Measurements from ENCODE around the gene BPIFB1. TPM values are rescaled to one million over a fixed set of nuclear protein-coding genes. Genes with fewer than 3 reads are reported as not detected.

BPIFB1 gene
- total RNA-seq, 1 donor from 2014 or later = not detected

DNA sequence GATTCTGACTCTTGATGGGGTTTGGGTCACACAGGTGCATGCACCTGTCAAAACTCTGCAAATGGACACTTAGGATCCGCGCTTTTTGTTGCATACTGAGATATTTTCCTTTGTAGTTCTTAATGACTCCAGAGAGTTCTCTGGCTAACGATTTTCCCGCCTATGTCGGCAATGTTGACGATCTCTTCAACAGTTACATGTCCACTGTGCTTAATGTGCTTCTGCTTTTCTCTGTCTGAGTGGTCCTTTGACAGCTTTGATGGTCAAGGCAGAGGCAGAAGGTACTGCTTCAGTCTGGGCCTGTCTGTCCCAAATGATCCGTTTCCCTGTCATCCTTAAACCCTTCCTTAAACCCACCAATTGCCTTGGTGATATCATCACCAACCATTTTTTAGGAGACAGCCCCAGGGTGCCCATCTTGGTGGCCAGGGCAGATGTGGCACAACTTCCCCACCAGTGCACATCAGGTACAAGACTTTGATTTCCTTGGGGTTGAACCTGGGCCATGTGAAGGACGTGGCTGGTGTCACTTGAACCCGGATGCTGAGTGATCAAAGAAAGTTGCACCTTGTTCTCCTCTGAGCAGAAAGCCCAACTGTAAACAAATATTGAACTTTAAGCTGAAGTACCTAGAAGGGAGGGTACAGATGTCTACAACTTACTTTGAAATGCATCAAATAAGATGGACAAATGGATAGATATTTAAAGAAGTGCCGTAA, 10.7 kb upstream of the BPIFB1 start:
- Mint-ChIP-seq H3K4me1 (no peaks in the 10 kb centered on the region), H3K27ac (no peak overlapping the region), H3K9me3 (no peaks in the 10 kb centered on the region), H3K36me3 (no peaks in the 10 kb centered on the region), H3K4me3 (no peak overlapping the region), H3K27me3 (ENCODE audit: low read depth) (peaks cover 58% of the 10 kb centered on the region)
- DNase-seq (ENCODE audit: low spot score in 2 of 2, unreplicated experiment in 2 of 2) = no peak
- TF ChIP-seq, protein P1, sequence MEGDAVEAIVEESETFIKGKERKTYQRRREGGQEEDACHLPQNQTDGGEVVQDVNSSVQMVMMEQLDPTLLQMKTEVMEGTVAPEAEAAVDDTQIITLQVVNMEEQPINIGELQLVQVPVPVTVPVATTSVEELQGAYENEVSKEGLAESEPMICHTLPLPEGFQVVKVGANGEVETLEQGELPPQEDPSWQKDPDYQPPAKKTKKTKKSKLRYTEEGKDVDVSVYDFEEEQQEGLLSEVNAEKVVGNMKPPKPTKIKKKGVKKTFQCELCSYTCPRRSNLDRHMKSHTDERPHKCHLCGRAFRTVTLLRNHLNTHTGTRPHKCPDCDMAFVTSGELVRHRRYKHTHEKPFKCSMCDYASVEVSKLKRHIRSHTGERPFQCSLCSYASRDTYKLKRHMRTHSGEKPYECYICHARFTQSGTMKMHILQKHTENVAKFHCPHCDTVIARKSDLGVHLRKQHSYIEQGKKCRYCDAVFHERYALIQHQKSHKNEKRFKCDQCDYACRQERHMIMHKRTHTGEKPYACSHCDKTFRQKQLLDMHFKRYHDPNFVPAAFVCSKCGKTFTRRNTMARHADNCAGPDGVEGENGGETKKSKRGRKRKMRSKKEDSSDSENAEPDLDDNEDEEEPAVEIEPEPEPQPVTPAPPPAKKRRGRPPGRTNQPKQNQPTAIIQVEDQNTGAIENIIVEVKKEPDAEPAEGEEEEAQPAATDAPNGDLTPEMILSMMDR (IDR thresholded peaks at IDR 0.05; ENCODE audit: unreplicated experiment) = no peak

DNA sequence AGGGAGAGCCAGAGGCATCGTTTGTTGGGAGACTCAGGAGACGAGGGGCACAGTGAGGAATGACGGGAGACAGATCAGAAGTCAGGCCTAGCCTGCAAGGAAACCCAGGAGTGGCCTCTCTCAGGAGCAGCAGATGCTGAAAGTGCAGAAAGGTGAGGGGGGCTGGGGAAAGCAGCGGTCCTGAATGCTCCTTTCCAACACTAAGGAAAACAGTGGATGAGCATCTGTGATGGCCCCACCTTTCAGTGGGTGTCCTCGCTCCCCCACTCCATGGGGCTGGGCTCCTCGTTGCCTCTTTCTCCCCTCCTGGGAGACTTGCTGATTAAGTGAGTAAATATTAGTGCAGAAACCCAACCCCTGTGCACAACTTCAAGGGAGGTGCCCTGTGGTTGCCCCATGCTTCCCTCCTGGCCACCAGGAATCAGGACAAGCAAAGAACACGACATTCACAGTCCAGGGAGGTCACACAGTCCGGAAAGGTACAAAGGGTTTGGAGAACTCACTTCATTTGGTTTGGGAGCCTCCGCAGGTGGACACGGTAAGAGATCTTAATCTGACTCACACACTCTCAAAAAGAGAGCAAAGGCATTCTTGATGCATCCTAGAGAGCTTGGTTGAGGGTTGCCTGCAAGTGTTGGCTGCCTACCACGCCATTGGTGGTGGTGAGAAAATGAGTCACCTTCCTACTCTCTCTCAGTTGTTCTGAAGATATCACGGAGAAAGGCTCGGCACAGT, 9.7 kb upstream of the BPIFB1 start:
- TF ChIP-seq, protein P1 (IDR thresholded peaks at IDR 0.05; ENCODE audit: unreplicated experiment) = no peak
- peaks cover 6% of the 10 kb centered on the region for H3K4me1 Mint-ChIP-seq
- no peak overlapping the region for H3K27ac Mint-ChIP-seq
- DNase-seq (ENCODE audit: low spot score in 2 of 2, unreplicated experiment in 2 of 2) = no peak
- H3K36me3 Mint-ChIP-seq = no peaks in the 10 kb centered on the region
- H3K4me3 Mint-ChIP-seq = no peak overlapping the region
- no peaks in the 10 kb centered on the region for H3K9me3 Mint-ChIP-seq
- peaks cover 50% of the 10 kb centered on the region for H3K27me3 Mint-ChIP-seq (ENCODE audit: low read depth)

DNA sequence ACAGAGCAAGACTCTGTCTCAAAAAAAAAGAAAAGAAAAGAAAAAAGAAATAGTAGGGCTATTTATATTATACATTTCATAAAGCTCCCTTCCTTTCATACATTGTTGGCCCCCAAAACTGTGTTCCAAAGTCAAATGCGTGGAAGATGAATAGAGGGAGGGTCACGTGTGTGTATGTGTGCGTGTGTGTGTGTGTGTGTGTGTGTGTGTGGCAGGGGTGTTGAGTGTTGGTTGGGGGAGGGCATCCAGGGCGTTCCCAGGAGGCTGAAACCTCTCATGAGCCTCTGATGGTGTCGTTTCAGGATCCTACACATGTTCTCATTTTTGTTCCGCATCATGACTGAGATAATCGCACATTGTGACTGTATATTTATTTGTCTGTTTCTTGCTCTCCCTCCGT, 7.8 kb upstream of the BPIFB1 start:
- Mint-ChIP-seq H3K27me3 (ENCODE audit: low read depth) (peaks cover 53% of the 10 kb centered on the region), H3K27ac (no peak overlapping the region), H3K36me3 (no peaks in the 10 kb centered on the region), H3K4me1 (peaks cover 6% of the 10 kb centered on the region), H3K9me3 (no peaks in the 10 kb centered on the region), H3K4me3 (no peak overlapping the region)
- no peak for DNase-seq (ENCODE audit: low spot score in 2 of 2, unreplicated experiment in 2 of 2)
- TF ChIP-seq, protein P1 (IDR thresholded peaks at IDR 0.05; ENCODE audit: unreplicated experiment) = no peak

DNA sequence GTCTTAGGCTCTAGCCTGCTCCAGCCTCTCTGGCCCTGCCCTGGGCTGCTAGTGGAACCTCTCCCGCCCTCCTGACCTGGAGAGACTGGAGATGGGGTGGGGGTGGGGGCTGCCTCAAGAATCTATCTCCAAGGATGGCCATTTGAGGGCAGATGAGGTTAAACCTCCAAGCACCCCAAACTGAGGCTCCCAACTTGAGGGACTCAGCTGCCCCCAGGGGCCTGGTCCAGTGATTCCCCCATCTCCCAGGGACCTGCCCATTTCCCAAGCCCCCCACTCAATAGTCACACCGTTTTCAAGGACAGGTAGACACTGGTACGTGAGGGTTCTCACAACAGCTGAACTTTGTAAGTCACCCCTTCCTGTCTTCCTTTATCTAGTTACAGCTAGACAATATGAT, 7.1 kb upstream of the BPIFB1 start:
- TF ChIP-seq, protein P1 (IDR thresholded peaks at IDR 0.05; ENCODE audit: unreplicated experiment) = no peak
- Mint-ChIP-seq H3K4me1 (peaks cover 6% of the 10 kb centered on the region), H3K27ac (no peak overlapping the region), H3K27me3 (ENCODE audit: low read depth) (peaks cover 48% of the 10 kb centered on the region), H3K4me3 (no peak overlapping the region), H3K9me3 (no peaks in the 10 kb centered on the region), H3K36me3 (no peaks in the 10 kb centered on the region)
- no peak for DNase-seq (ENCODE audit: low spot score in 2 of 2, unreplicated experiment in 2 of 2)

DNA sequence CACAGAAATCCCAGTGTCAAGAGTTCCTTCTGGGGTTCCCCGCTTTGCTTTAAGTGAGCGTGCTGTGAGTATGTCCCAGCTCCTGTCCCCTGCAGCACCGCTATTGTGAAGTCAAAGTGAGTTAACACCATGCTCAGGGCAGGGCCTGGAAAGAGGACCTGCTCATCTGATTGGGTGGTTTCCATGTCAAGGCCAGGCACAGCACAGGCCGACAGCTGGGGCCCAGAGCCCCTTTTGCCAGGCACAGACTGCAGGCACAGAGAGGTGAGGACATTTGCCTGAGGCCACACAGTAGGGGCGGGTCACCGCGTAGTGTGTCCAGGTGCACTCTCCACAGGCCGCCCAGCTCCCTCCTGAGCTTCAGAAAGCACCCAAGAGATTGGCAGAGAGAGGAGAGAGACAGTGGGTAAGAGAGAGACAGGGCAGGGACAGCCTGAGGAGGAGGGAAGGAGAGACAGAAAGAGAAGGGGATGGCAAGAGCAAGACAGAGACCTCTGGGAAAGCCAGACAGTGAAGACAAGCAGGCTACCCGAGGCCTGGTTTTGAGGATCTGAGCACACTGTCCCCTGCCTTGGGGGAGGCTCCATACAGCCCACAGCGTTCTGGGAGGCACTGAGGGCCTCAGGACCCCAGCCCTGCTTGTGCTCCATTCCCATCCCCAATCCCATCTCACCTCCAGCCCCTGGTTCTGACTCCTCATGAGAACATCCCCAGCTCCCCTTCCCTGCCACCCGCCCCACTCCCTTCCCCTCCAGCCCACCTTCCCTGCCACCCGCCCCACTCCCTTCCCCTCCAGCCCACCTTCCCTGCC, 6.5 kb upstream of the BPIFB1 start:
- Mint-ChIP-seq H3K4me3 (no peak overlapping the region), H3K9me3 (no peaks in the 10 kb centered on the region), H3K36me3 (no peaks in the 10 kb centered on the region), H3K4me1 (peaks cover 6% of the 10 kb centered on the region), H3K27me3 (ENCODE audit: low read depth) (peaks cover 42% of the 10 kb centered on the region), H3K27ac (no peak overlapping the region)
- TF ChIP-seq, protein P1 (IDR thresholded peaks at IDR 0.05; ENCODE audit: unreplicated experiment) = no peak
- DNase-seq (ENCODE audit: low spot score in 2 of 2, unreplicated experiment in 2 of 2) = no peak
